Mesothelial cell of epicardium (in vitro differentiated cells): ENCODE measurements around the gene RCL1. TPM values are rescaled to one million over a fixed set of nuclear protein-coding genes. Genes with fewer than 3 reads are reported as not detected.

Experiments used
- DNase-seq, 2 experiments: peaks; one replicate each; pipeline ENCODE4 v3.0.0; 2021; ENCODE audit warnings: low spot score in 2 of 2; ENCODE audit not compliant: unreplicated experiment in 2 of 2
- H3K27ac Mint-ChIP-seq: 2 replicates; pipeline ENCODE4 v1.8.0; 2021; ENCODE audit warnings: mixed read lengths
- H3K27me3 Mint-ChIP-seq: 2 replicates; pipeline ENCODE4 v1.8.0; 2021; ENCODE audit warnings: low read depth, mixed read lengths
- H3K36me3 Mint-ChIP-seq: 2 replicates; pipeline ENCODE4 v1.8.0; 2021; ENCODE audit warnings: mixed read lengths
- H3K4me1 Mint-ChIP-seq: 2 replicates; pipeline ENCODE4 v1.8.0; 2021; ENCODE audit warnings: mixed read lengths
- H3K4me3 Mint-ChIP-seq: 2 replicates; pipeline ENCODE4 v1.8.0; 2021; ENCODE audit warnings: mild to moderate bottlenecking, moderate library complexity, mixed read lengths
- H3K9me3 Mint-ChIP-seq: 2 replicates; pipeline ENCODE4 v1.8.0; 2021; ENCODE audit warnings: mixed read lengths
- CTCF ChIP-seq: fragments of 200-600 bp; sonication (generic); IDR thresholded peaks from one replicate; pipeline ENCODE4 v1.5.0; 2021; ENCODE audit warnings: antibody characterized with exemption; ENCODE audit not compliant: unreplicated experiment
- total RNA-seq: library from RNA; stranded (reverse); gene quantifications from 3 replicates; pipeline ENCODE4 v1.2.1, GENCODE V29; 2021

RCL1 gene
- total RNA-seq, 1 donor from 2014 or later, result 21.2 TPM

DNA sequence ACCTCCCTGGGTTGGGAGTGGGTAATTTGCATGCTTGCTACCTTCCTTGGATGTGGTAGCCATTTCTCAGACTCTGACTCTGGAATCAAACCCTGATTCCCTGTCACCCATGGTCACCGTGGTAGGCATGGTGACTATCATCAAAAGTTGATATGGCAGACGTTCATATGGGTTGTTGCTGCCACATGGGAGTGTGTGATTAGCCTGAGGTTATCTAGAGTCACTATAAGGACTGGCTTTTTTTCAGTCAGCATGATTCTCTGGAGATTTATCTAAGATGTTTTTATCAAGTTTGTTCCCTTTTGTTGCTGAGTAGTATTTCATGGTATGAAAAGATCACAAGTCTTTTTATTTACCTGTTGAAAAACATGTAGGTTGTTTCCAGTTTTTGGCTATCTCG is 7.0 kb downstream of the RCL1 start:
- TF ChIP-seq CTCF, result no peak
- peaks cover 16% of the 10 kb centered on the region for H3K4me1 Mint-ChIP-seq
- no peak overlapping the region for H3K27ac Mint-ChIP-seq
- H3K4me3 Mint-ChIP-seq, result no peak overlapping the region
- no peak for DNase-seq
- no peaks in the 10 kb centered on the region for H3K9me3 Mint-ChIP-seq
- peaks cover 2% of the 10 kb centered on the region for H3K36me3 Mint-ChIP-seq
- no peaks in the 10 kb centered on the region for H3K27me3 Mint-ChIP-seq

DNA sequence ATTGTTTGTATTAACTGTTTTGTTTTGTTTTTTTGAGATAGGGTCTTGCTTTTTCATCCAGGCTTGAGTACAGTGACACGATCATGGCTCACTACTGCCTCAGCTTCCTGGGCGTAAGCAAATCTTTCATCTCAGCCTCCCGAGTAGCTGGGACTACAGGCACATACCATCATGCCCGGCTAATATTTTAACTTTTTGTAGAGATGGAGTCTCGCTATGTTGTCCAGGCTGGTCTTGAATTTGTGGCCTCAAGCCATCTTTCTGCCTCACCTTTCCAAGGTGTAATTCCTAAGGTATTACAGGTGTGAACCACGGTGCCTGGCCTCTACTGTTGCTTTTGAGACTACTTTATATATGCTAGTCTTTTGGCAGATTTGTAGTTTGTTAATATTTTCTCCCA is 8.4 kb downstream of the RCL1 start:
- Mint-ChIP-seq H3K27me3 (no peaks in the 10 kb centered on the region), H3K36me3 (peaks cover 11% of the 10 kb centered on the region), H3K27ac (no peak overlapping the region), H3K9me3 (peaks cover 9% of the 10 kb centered on the region), H3K4me1 (peaks cover 15% of the 10 kb centered on the region), H3K4me3 (no peak overlapping the region)
- no peak for TF ChIP-seq CTCF
- DNase-seq, result no peak

- H3K36me3 Mint-ChIP-seq, result peaks cover 26% of the 10 kb centered on the region
- no peak for DNase-seq
- no peak for TF ChIP-seq CTCF
- H3K9me3 Mint-ChIP-seq, result peaks cover 23% of the 10 kb centered on the region
- no peaks in the 10 kb centered on the region for H3K27me3 Mint-ChIP-seq
- H3K4me3 Mint-ChIP-seq, result no peak overlapping the region
- H3K27ac Mint-ChIP-seq, result no peak overlapping the region
- peaks cover 6% of the 10 kb centered on the region for H3K4me1 Mint-ChIP-seq
Observed at GRCh38 chr9:4803670-4804530, 11.2 kb downstream of the RCL1 start.

GRCh38 chr9:4804531-4805016 is 11.8 kb downstream of the RCL1 start:
- H3K27me3 Mint-ChIP-seq, result no peaks in the 10 kb centered on the region
- H3K4me3 Mint-ChIP-seq, result no peak overlapping the region
- H3K4me1 Mint-ChIP-seq, result no peaks in the 10 kb centered on the region
- no peak for TF ChIP-seq CTCF
- H3K9me3 Mint-ChIP-seq, result peaks cover 23% of the 10 kb centered on the region
- H3K27ac Mint-ChIP-seq, result no peak overlapping the region
- H3K36me3 Mint-ChIP-seq, result peaks cover 27% of the 10 kb centered on the region
- no peak for DNase-seq

DNA sequence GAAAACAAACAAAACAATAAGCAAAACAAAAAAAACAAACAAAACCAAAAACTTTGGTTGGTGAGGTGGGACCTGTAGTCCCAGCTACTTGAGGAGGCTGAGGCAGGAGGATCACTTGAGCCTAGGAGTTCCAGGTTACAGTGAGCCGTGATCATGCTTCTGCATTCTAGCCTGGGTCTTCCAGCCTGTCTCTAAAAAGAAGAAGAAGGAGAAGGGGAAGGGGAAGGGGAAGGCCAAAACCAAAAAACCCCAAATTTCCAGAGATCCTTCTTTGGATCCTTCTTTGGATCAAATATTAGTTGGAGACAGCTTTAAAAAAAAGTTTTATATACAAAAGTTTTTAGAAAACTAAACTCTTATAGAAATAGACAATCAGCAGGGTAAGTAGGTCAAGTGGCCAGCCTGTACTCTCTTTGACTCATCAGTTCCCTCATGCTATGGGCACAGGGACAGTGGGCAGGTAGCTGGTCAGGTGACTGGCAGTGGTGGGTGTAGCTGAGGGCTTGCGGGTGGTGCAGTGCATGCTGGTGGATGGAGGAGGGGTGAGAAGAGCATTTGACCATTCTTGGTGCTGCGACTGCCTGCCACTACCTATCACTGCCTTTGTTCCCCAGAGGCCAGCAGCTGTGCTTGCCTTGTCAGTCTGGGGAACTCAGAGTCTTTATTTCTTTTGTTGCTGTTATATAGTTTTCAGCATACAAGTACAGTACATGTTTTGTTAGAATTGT is 12.6 kb downstream of the RCL1 start:
- no peak overlapping the region for H3K4me3 Mint-ChIP-seq
- H3K36me3 Mint-ChIP-seq, result peaks cover 27% of the 10 kb centered on the region
- H3K27me3 Mint-ChIP-seq, result no peaks in the 10 kb centered on the region
- H3K4me1 Mint-ChIP-seq, result no peaks in the 10 kb centered on the region
- H3K9me3 Mint-ChIP-seq, result peaks cover 24% of the 10 kb centered on the region
- DNase-seq, result no peak
- H3K27ac Mint-ChIP-seq, result no peak overlapping the region
- TF ChIP-seq CTCF, result no peak
